ENCODE data around the gene KY.

Gene KY

DNA sequence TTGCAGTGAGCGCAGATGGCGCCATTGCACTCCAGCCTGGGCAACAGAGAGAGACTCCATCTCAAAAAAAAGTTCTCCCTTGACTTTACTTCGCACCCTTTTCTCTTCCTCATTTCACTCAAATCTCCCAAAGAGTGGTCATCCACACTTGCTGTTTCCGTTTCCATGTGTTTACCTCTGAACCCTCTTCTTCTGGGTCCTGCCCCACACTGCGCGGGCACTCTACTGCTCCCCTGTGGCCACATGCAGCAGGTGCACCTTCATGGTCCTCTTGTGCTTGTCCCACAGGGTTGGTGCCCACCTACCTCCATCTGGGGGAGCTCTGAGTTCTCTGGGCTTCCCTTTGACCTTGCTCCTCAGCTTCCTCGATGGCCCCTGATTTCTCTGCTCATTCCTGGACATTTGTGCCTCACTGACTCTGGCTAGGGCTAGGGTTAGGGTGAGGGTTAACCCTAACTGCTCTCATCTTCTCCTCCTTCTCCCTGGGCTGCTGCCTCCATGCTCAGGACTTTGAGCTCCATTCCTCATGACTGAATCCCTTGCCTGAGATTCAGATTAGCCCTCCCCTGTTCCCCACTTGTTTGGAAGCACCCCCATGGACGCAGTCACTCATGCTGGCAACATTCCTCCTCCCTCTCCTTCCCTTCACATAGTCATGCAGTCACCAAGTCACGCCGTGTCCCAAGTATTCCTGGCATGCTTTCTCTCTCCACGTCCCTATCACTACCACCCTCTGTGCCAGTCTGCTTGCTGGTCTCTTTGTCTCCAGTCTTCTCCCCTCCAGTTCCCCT is 26.6 kb upstream of the KY start:
- Histone ChIP-seq H3K9me3 (ENCODE audit: control insufficient read depth, insufficient read depth, low read length) (peaks cover 16% of the 10 kb centered on the region), H4K20me1 (ENCODE audit: control insufficient read depth, insufficient read depth, low read depth, low read length) (no peaks in the 10 kb centered on the region), H3K9me2 (replicated peaks; ENCODE audit: control insufficient read depth, low read length) (no peaks in the 10 kb centered on the region), H3K27ac (ENCODE audit: low read depth, low read length) (no peak overlapping the region), H3K4me2 (ENCODE audit: low read length) (no peak overlapping the region), H3K4me3 (ENCODE audit: low read length) (no peak overlapping the region), H3K36me3 (ENCODE audit: control insufficient read depth, low read length) (no peaks in the 10 kb centered on the region), H3K4me1 (ENCODE audit: control insufficient read depth, low read length) (no peaks in the 10 kb centered on the region), H3F3A (ENCODE audit: control insufficient read depth, insufficient read depth) (no peaks in the 10 kb centered on the region), H3K27me3 (ENCODE audit: control insufficient read depth, low read length) (no peaks in the 10 kb centered on the region), H3K79me2 (ENCODE audit: control insufficient read depth, low read length) (no peaks in the 10 kb centered on the region)
- TF ChIP-seq EZH2phosphoT487 (IDR thresholded peaks at IDR 0.05; ENCODE audit: borderline replicate concordance, low read length) = no peak
- TF ChIP-seq, protein P1, sequence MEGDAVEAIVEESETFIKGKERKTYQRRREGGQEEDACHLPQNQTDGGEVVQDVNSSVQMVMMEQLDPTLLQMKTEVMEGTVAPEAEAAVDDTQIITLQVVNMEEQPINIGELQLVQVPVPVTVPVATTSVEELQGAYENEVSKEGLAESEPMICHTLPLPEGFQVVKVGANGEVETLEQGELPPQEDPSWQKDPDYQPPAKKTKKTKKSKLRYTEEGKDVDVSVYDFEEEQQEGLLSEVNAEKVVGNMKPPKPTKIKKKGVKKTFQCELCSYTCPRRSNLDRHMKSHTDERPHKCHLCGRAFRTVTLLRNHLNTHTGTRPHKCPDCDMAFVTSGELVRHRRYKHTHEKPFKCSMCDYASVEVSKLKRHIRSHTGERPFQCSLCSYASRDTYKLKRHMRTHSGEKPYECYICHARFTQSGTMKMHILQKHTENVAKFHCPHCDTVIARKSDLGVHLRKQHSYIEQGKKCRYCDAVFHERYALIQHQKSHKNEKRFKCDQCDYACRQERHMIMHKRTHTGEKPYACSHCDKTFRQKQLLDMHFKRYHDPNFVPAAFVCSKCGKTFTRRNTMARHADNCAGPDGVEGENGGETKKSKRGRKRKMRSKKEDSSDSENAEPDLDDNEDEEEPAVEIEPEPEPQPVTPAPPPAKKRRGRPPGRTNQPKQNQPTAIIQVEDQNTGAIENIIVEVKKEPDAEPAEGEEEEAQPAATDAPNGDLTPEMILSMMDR (IDR thresholded peaks at IDR 0.05; ENCODE audit: low read depth, low read length, poor library complexity, severe bottlenecking) = peak; percentile 72

DNA sequence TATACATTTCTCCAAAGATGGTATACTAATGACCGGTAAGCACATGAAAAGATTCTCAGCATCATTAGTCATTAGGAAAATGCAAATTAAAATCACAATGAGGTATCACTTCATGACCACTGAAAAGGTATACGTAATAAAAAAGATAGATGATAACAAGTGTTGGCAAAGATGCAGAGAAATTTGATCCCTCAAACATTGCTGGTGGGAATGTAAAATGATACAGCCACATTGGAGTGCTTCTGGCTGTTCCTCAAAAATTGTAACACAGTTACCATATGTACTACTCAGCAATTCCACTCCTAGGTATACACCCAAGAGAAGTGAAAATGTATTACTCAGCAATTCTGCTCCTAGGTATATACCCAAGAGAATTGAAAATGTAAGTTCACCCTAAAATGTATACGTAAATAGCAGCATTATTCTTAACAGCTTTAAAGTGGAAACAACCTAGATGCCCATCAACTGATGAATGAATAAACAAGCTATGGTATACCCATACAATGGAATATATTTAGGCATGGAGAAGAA is 25.0 kb upstream of the KY start:
- H3K27me3 ChIP-seq (ENCODE audit: control insufficient read depth, low read length) = no peaks in the 10 kb centered on the region
- H3K9me3 ChIP-seq (ENCODE audit: control insufficient read depth, insufficient read depth, low read length) = peaks cover 16% of the 10 kb centered on the region
- H3K4me2 ChIP-seq (ENCODE audit: low read length) = no peak overlapping the region
- H3K9me2 ChIP-seq (replicated peaks; ENCODE audit: control insufficient read depth, low read length) = no peaks in the 10 kb centered on the region
- H4K20me1 ChIP-seq (ENCODE audit: control insufficient read depth, insufficient read depth, low read depth, low read length) = no peaks in the 10 kb centered on the region
- no peaks in the 10 kb centered on the region for H3F3A ChIP-seq (ENCODE audit: control insufficient read depth, insufficient read depth)
- no peak for TF ChIP-seq EZH2phosphoT487 (IDR thresholded peaks at IDR 0.05; ENCODE audit: borderline replicate concordance, low read length)
- TF ChIP-seq, protein P1 (IDR thresholded peaks at IDR 0.05; ENCODE audit: low read depth, low read length, poor library complexity, severe bottlenecking) = no peak
- H3K4me3 ChIP-seq (ENCODE audit: low read length) = no peak overlapping the region
- H3K79me2 ChIP-seq (ENCODE audit: control insufficient read depth, low read length) = no peaks in the 10 kb centered on the region
- H3K27ac ChIP-seq (ENCODE audit: low read depth, low read length) = no peak overlapping the region
- no peaks in the 10 kb centered on the region for H3K36me3 ChIP-seq (ENCODE audit: control insufficient read depth, low read length)
- H3K4me1 ChIP-seq (ENCODE audit: control insufficient read depth, low read length) = no peaks in the 10 kb centered on the region

DNA sequence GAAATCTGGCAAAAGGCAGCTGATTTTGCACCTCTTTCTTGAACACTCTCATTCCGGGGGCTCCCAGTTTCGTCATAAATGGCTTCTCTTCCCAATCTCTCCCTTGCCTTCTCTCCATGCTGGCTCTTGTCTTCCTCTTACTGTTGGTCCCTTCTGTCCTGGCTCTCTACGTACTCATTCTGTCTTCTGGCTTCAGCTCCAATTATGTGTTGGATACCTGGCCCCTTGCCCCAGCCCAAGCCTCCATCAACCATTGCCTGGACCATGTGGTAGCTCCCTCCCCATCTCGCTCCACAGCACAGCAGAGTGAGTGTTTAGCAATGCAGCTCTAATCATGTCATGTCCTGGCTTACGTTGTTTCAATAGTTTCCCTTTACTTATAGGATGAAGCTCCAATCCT is 21.7 kb upstream of the KY start:
- no peak overlapping the region for H3K4me3 ChIP-seq (ENCODE audit: low read length)
- H3K9me2 ChIP-seq (replicated peaks; ENCODE audit: control insufficient read depth, low read length) = no peaks in the 10 kb centered on the region
- H4K20me1 ChIP-seq (ENCODE audit: control insufficient read depth, insufficient read depth, low read depth, low read length) = no peaks in the 10 kb centered on the region
- H3K36me3 ChIP-seq (ENCODE audit: control insufficient read depth, low read length) = no peaks in the 10 kb centered on the region
- H3F3A ChIP-seq (ENCODE audit: control insufficient read depth, insufficient read depth) = no peaks in the 10 kb centered on the region
- no peak overlapping the region for H3K27ac ChIP-seq (ENCODE audit: low read depth, low read length)
- no peaks in the 10 kb centered on the region for H3K27me3 ChIP-seq (ENCODE audit: control insufficient read depth, low read length)
- no peak overlapping the region for H3K4me2 ChIP-seq (ENCODE audit: low read length)
- H3K9me3 ChIP-seq (ENCODE audit: control insufficient read depth, insufficient read depth, low read length) = peaks cover 16% of the 10 kb centered on the region
- H3K79me2 ChIP-seq (ENCODE audit: control insufficient read depth, low read length) = no peaks in the 10 kb centered on the region
- TF ChIP-seq, protein P1 (IDR thresholded peaks at IDR 0.05; ENCODE audit: low read depth, low read length, poor library complexity, severe bottlenecking) = no peak
- no peak for TF ChIP-seq EZH2phosphoT487 (IDR thresholded peaks at IDR 0.05; ENCODE audit: borderline replicate concordance, low read length)
- no peaks in the 10 kb centered on the region for H3K4me1 ChIP-seq (ENCODE audit: control insufficient read depth, low read length)

Measured in DOHH2 (cell line).